ENCODE measurements around the gene ADAMTS9. TPM values are rescaled to one million over a fixed set of nuclear protein-coding genes. Genes with fewer than 3 reads are reported as not detected.

The ADAMTS9 gene
- total and polyA plus RNA-seq, 9 of the 15 experiments (the other 6 are each of a cell fraction or from before 2014, with no cell fraction given), result 0.05 to 0.32 (median 0.13) TPM; not detected in 2

DNA sequence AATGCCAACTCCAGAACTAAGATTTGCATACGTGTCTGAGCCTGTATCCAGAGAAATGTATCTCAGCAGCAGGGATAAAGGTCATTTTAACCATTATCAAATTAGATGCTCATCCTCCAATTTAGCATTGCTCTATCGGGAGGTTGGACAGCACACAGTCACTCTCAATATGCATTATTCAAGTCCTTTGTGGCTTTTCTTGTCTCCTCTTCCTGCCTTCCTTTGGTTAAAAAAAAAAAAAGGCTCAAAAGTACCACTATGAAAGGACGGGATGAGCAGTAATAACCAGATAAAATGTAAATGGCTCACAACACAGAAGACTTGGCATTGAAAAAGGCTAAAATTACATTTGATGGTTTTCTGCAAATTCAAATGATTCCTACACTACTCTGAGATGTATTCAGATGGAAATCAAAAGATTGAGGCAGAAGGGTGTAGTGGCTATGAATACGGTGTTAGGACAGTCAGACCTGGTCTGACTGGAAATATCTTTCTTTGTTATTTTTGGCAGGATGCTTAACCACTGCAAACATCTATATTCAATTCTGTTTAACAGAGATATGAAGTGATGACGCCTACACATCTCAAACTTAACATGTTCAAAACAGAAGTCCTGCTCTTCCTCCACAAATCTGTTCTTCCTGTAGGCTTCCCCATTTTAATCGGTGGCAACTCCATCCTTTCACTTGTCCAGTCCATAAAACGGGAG, 109.6 kb downstream of the ADAMTS9 start:
- in situ Hi-C loops (cut with MboI) (no loop called here), intact Hi-C loops (cut with micrococcal nuclease) (no loop called here)
- CTCF ChIA-PET (ENCODE audit: low intra/inter-chr PET ratio), result no interaction called here
- ATAC-seq, result no peak
- Histone ChIP-seq H3K4me3 (no peak overlapping the region), H4K20me1 (replicated peaks; ENCODE audit: control insufficient read depth, insufficient read depth, low read length) (no peaks in the 10 kb centered on the region), H3K27me3 (ENCODE audit: control insufficient read depth in 2 of 2, insufficient read depth in 2 of 2, low read length in 2 of 2) (no peaks in the 10 kb centered on the region), H3K9me3 (replicated peaks; ENCODE audit: control insufficient read depth, insufficient read depth, low read depth, low read length) (no peaks in the 10 kb centered on the region), H3K9me1 (ENCODE audit: control insufficient read depth, insufficient read depth, low read length) (no peaks in the 10 kb centered on the region), H2AFZ (ENCODE audit: low read depth, low read length) (no peak overlapping the region), H3K36me3 (ENCODE audit: control insufficient read depth, insufficient read depth, low read length) (no peaks in the 10 kb centered on the region), H3K27ac (ENCODE audit: extremely low read depth, low read depth, low read length) (no peak overlapping the region), H3K9ac (ENCODE audit: insufficient read depth in 1 of 2, low read depth in 2 of 2, low read length in 2 of 2) (no peak overlapping the region), H3K4me1 (replicated peaks in 1 of 2; ENCODE audit: control insufficient read depth in 2 of 2, insufficient read depth in 2 of 2, low read length in 2 of 2) (no peaks in the 10 kb centered on the region), H3K4me2 (ENCODE audit: insufficient read depth, low read length) (no peak overlapping the region), H3K79me2 (ENCODE audit: control insufficient read depth, insufficient read depth, low read length) (no peaks in the 10 kb centered on the region)
- 2% methylated on average over 7 of the region's 7 CpGs for WGBS (ENCODE audit: insufficient coverage, low coverage, missing lambda C conversion rate)
- no peak for TF ChIP-seq TEAD4 (IDR thresholded peaks at IDR 0.05; ENCODE audit: low read length)
- TF ChIP-seq TEAD4 (CRISPR knock-in tag; IDR thresholded peaks at IDR 0.05; ENCODE audit: borderline replicate concordance), result no peak
- no peak for TF ChIP-seq ZNF239 (CRISPR knock-in tag; IDR thresholded peaks at IDR 0.05)
- TF ChIP-seq, protein P1, sequence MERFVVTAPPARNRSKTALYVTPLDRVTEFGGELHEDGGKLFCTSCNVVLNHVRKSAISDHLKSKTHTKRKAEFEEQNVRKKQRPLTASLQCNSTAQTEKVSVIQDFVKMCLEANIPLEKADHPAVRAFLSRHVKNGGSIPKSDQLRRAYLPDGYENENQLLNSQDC (CRISPR knock-in tag; IDR thresholded peaks at IDR 0.05), result no peak
- no peak for TF ChIP-seq LARP7 (IDR thresholded peaks at IDR 0.05)
- FAIRE-seq, result no peak
- no peak for DNase-seq (ENCODE audit: extremely low read depth in 1 of 4, low spot score in 3 of 4)
- BruUV-seq (replicated peaks), result no TSS peak
- POLR2A ChIA-PET, result no interaction called here

DNA sequence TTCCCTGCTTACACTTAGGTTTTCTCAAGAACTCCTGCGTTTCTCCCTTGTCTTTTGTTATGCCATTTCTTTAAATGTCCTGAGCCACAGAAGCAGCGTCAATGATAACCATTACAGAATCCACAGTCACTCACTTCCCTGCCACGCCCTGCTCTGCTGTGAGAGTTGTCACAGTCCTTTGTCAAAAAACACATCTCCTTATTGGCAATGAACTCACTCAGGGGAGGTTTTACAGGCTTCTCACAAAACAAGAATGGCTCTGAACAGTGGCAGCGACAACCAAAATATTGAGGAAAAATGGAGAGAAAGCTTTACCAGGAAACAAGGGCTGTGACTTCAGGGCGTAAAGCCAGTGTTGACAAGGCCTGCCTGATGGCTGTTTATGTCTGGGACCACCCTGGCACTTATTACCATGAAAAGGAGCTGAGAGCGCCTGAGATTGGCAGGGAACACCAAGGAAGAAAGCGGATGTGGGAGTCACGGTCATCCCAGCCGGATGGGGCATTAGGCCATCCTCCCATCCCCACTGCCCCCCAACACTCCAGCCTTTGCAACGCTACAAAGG, 111.5 kb downstream of the ADAMTS9 start:
- Histone ChIP-seq H3K9me3 (replicated peaks; ENCODE audit: control insufficient read depth, insufficient read depth, low read depth, low read length) (no peaks in the 10 kb centered on the region), H3K79me2 (ENCODE audit: control insufficient read depth, insufficient read depth, low read length) (no peaks in the 10 kb centered on the region), H3K4me1 (replicated peaks in 1 of 2; ENCODE audit: control insufficient read depth in 2 of 2, insufficient read depth in 2 of 2, low read length in 2 of 2) (no peaks in the 10 kb centered on the region), H3K9ac (ENCODE audit: insufficient read depth in 1 of 2, low read depth in 2 of 2, low read length in 2 of 2) (no peak overlapping the region), H3K27ac (ENCODE audit: extremely low read depth, low read depth, low read length) (no peak overlapping the region), H3K4me2 (ENCODE audit: insufficient read depth, low read length) (no peak overlapping the region), H3K9me1 (ENCODE audit: control insufficient read depth, insufficient read depth, low read length) (no peaks in the 10 kb centered on the region), H3K4me3 (no peak overlapping the region), H3K27me3 (ENCODE audit: control insufficient read depth in 2 of 2, insufficient read depth in 2 of 2, low read length in 2 of 2) (no peaks in the 10 kb centered on the region), H2AFZ (ENCODE audit: low read depth, low read length) (no peak overlapping the region), H4K20me1 (replicated peaks; ENCODE audit: control insufficient read depth, insufficient read depth, low read length) (no peaks in the 10 kb centered on the region), H3K36me3 (ENCODE audit: control insufficient read depth, insufficient read depth, low read length) (no peaks in the 10 kb centered on the region)
- no peak for TF ChIP-seq MCM2 (IDR thresholded peaks at IDR 0.05; ENCODE audit: low read depth)
- TF ChIP-seq, protein P2, sequence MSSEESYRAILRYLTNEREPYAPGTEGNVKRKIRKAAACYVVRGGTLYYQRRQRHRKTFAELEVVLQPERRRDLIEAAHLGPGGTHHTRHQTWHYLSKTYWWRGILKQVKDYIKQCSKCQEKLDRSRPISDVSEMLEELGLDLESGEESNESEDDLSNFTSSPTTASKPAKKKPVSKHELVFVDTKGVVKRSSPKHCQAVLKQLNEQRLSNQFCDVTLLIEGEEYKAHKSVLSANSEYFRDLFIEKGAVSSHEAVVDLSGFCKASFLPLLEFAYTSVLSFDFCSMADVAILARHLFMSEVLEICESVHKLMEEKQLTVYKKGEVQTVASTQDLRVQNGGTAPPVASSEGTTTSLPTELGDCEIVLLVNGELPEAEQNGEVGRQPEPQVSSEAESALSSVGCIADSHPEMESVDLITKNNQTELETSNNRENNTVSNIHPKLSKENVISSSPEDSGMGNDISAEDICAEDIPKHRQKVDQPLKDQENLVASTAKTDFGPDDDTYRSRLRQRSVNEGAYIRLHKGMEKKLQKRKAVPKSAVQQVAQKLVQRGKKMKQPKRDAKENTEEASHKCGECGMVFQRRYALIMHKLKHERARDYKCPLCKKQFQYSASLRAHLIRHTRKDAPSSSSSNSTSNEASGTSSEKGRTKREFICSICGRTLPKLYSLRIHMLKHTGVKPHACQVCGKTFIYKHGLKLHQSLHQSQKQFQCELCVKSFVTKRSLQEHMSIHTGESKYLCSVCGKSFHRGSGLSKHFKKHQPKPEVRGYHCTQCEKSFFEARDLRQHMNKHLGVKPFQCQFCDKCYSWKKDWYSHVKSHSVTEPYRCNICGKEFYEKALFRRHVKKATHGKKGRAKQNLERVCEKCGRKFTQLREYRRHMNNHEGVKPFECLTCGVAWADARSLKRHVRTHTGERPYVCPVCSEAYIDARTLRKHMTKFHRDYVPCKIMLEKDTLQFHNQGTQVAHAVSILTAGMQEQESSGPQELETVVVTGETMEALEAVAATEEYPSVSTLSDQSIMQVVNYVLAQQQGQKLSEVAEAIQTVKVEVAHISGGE (CRISPR knock-in tag; IDR thresholded peaks at IDR 0.05), result peak in 1 of 3 experiments; percentile 28; a peak in 2 of 6 replicates
- WGBS (ENCODE audit: insufficient coverage, low coverage, missing lambda C conversion rate), result 0% methylated on average over 4 of the region's 10 CpGs
- in situ Hi-C loops (cut with MboI), result no loop called here
- intact Hi-C loops (cut with micrococcal nuclease), result no loop called here
- no peak for ATAC-seq
- POLR2A ChIA-PET, result interaction anchor here (0.6 kb wide), 1 partner anchor 11 kb away, joined by 4 read pairs; no protein-coding TSS in a partner anchor
- DNase-seq (ENCODE audit: extremely low read depth in 1 of 4, low spot score in 3 of 4), result no peak
- CTCF ChIA-PET (ENCODE audit: low intra/inter-chr PET ratio), result interaction anchor here (0.5 kb wide), 1 partner anchor 266 kb away, joined by 3 read pairs; no protein-coding TSS in a partner anchor
- no peak for FAIRE-seq
- no TSS peak for BruUV-seq (replicated peaks)

Data from K562 (cell line).